GM12892 (cell line): ENCODE results near the gene CEP135.

Source experiments
- POLR2A ChIP-seq: IDR thresholded peaks from 2 replicates; pipeline ENCODE4 v1.6.1; 2011; ENCODE audit warnings: low read depth, low read length, control low read depth
- POLR2AphosphoS5 ChIP-seq: IDR thresholded peaks from 2 replicates; pipeline ENCODE4 v1.6.1; 2011; ENCODE audit warnings: low read depth, low read length, control low read depth

DNA sequence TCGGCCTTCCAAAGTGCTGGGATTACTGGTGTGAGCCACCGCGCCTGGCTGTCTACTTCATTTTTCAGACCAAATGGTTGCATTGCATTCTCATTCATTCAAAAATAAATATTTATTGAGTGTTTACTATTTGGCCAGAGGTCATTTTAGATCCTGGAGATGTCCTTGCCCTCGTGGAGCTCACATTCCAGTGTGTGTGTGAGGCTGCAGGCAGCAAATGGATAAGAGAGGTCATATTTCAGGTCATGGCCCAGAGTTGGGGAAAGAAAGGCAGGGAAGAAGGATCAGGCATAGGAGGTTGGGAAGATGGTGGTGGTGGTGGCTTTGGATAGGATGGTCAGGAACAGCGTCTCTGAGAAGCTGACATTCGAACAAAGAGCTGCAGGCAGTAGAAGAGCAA is 119.1 kb downstream of the CEP135 start:
- no peak for TF ChIP-seq POLR2A
- no peak for TF ChIP-seq POLR2AphosphoS5
